ENCODE results near the gene USP11.

Gene USP11

DNA sequence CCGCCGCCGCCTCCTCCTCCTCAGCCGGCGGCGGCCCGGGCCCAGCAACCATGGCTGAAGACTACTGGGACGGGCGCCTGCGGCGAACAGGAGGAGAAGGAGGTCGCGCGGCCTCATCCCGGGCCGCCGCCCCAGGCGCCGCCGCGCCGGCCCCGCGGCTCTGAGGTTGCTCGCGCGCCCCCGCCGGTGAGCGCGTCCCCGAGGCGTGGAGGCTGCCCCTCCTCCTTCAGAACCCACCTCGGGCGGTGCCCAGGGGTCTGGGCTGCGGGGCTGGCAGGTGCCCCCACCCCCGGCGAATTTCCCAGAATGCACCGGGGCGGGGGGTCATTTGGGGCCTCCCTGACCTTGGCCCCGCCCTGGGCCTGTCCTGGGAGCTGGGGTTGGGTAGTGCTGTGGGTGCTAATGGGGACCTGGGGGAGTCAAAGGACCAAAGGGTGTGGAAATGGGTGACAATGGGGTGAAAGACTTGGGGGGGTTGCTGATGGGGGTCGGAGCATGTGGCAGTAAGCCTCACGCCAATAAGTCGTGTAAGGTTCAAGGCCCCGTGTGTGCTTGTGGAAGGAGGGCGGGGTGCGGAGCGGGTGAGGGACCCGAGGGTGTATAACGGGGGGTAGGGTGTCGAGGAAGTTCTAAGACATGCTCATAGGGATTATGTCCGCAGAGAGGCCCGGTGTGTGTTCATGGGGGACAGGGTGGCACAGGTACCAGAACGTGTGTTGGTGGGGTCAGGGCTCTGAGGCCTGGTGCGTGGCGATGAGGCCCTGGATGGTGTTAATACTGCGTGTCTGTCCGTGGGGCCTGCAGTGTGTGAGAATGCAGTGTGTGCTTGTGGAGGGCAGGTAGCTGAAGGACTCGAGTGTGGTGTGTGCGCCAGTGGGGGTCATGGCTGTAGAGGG is 13.6 kb upstream of the USP11 start:
- POLR2A ChIA-PET: interaction anchor here (0.6 to 3.6 kb wide), 5 partner anchors 9 to 151 kb away, joined by 3 to 19 read pairs (median 3); partner anchors contain the start of gene USP11
- peak; percentile 49 for DNase-seq (ENCODE audit: extremely low spot score)
- TF ChIP-seq FOXM1 (IDR thresholded peaks at IDR 0.05; ENCODE audit: borderline replicate concordance) (no peak), FOXK2 (IDR thresholded peaks at IDR 0.05) (no peak), HDGF (IDR thresholded peaks at IDR 0.05; ENCODE audit: borderline replicate concordance) (no peak), SUZ12 (IDR thresholded peaks at IDR 0.05) (no peak), ZNF384 (IDR thresholded peaks at IDR 0.05) (no peak), LEF1 (IDR thresholded peaks at IDR 0.05; ENCODE audit: borderline replicate concordance) (peak; percentile 68; the same call in 1 of the 2 replicates), ELF4 (IDR thresholded peaks at IDR 0.05) (no peak), NFRKB (IDR thresholded peaks at IDR 0.05) (no peak)
- TF ChIP-seq, protein P1, sequence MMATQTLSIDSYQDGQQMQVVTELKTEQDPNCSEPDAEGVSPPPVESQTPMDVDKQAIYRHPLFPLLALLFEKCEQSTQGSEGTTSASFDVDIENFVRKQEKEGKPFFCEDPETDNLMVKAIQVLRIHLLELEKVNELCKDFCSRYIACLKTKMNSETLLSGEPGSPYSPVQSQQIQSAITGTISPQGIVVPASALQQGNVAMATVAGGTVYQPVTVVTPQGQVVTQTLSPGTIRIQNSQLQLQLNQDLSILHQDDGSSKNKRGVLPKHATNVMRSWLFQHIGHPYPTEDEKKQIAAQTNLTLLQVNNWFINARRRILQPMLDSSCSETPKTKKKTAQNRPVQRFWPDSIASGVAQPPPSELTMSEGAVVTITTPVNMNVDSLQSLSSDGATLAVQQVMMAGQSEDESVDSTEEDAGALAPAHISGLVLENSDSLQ (IDR thresholded peaks at IDR 0.05): no peak
- CTCF ChIA-PET: interaction anchor here (1.0 kb wide), 1 partner anchor 305 kb away, joined by 3 read pairs; no protein-coding TSS in a partner anchor

GRCh38 chrX:47221756-47222155 is 11.1 kb upstream of the USP11 start:
- ChIA-PET POLR2A (interaction anchor here (3.6 kb wide), 1 partner anchor 11 kb away, joined by 19 read pairs; the partner anchor contains the start of gene USP11), CTCF (no interaction called here)

DNA sequence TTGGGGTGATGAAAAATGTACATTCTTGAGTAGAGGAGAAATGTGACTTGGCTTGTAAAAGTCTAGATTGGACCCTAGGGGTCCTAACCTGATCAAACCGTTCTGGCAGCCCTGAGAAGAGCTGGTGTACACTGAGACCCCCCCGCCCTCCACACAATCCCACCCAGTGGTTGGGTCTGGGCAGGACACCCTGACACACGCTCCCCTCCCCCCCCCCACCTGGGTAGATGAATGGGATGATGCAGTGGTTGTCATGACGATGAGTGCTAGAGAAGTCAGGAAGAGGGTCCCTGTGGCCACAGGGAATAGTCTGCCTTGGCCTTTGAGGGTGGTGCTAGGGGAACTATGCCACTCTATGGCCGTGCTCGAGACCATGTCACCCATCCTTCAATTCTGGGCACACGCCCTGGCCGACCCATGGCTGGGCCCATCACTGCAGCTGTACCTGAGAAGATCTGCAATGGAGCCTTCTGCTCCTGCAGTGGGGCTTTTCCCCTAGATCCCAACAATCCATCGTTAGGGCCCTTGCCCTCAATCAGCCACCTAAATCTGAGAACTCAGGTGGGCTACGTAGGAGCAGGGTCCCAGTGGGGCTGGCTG is 10.0 kb upstream of the USP11 start:
- POLR2A ChIA-PET: no interaction called here
- no peak for DNase-seq (ENCODE audit: extremely low spot score)
- no peak for TF ChIP-seq SP1 (IDR thresholded peaks at IDR 0.05)
- no peak for TF ChIP-seq L3MBTL2 (conservative IDR thresholded peaks at IDR 0.05)
- TF ChIP-seq ZNF384 (IDR thresholded peaks at IDR 0.05): no peak
- no peak for TF ChIP-seq ELF4 (IDR thresholded peaks at IDR 0.05)
- TF ChIP-seq FOXM1 (IDR thresholded peaks at IDR 0.05; ENCODE audit: borderline replicate concordance): no peak
- no peak for TF ChIP-seq NFRKB (IDR thresholded peaks at IDR 0.05)
- no peak for TF ChIP-seq TARDBP (IDR thresholded peaks at IDR 0.05)
- no peak for TF ChIP-seq HDGF (IDR thresholded peaks at IDR 0.05; ENCODE audit: borderline replicate concordance)
- no peak for TF ChIP-seq CTBP1 (IDR thresholded peaks at IDR 0.05; ENCODE audit: borderline replicate concordance)
- no peak for TF ChIP-seq FOXK2 (IDR thresholded peaks at IDR 0.05)
- no peak for TF ChIP-seq BHLHE40 (IDR thresholded peaks at IDR 0.05; ENCODE audit: borderline replicate concordance)
- TF ChIP-seq, protein P1 (IDR thresholded peaks at IDR 0.05): no peak
- TF ChIP-seq SUZ12 (IDR thresholded peaks at IDR 0.05): no peak
- no peak for TF ChIP-seq FOXA1 (IDR thresholded peaks at IDR 0.05)
- TF ChIP-seq ARNT (IDR thresholded peaks at IDR 0.05): no peak
- CTCF ChIA-PET: no interaction called here

More at GRCh38 chrX:47221756-47222155, 11.1 kb upstream of the USP11 start:
- no peak for DNase-seq (ENCODE audit: extremely low spot score)
- no peak for TF ChIP-seq LEF1 (IDR thresholded peaks at IDR 0.05; ENCODE audit: borderline replicate concordance)
- no peak for TF ChIP-seq BHLHE40 (IDR thresholded peaks at IDR 0.05; ENCODE audit: borderline replicate concordance)
- no peak for TF ChIP-seq CTBP1 (IDR thresholded peaks at IDR 0.05; ENCODE audit: borderline replicate concordance)
- TF ChIP-seq ELF4 (IDR thresholded peaks at IDR 0.05): no peak
- no peak for TF ChIP-seq ARNT (IDR thresholded peaks at IDR 0.05)
- no peak for TF ChIP-seq SP1 (IDR thresholded peaks at IDR 0.05)
- no peak for TF ChIP-seq NFRKB (IDR thresholded peaks at IDR 0.05)
- TF ChIP-seq L3MBTL2 (conservative IDR thresholded peaks at IDR 0.05): no peak
- no peak for TF ChIP-seq SUZ12 (IDR thresholded peaks at IDR 0.05)
- TF ChIP-seq, protein P1 (IDR thresholded peaks at IDR 0.05): no peak
- no peak for TF ChIP-seq HDGF (IDR thresholded peaks at IDR 0.05; ENCODE audit: borderline replicate concordance)
- TF ChIP-seq FOXK2 (IDR thresholded peaks at IDR 0.05): no peak
- TF ChIP-seq TARDBP (IDR thresholded peaks at IDR 0.05): no peak
- TF ChIP-seq FOXM1 (IDR thresholded peaks at IDR 0.05; ENCODE audit: borderline replicate concordance): no peak
- TF ChIP-seq ZNF384 (IDR thresholded peaks at IDR 0.05): no peak
- TF ChIP-seq FOXA1 (IDR thresholded peaks at IDR 0.05): no peak

DNA sequence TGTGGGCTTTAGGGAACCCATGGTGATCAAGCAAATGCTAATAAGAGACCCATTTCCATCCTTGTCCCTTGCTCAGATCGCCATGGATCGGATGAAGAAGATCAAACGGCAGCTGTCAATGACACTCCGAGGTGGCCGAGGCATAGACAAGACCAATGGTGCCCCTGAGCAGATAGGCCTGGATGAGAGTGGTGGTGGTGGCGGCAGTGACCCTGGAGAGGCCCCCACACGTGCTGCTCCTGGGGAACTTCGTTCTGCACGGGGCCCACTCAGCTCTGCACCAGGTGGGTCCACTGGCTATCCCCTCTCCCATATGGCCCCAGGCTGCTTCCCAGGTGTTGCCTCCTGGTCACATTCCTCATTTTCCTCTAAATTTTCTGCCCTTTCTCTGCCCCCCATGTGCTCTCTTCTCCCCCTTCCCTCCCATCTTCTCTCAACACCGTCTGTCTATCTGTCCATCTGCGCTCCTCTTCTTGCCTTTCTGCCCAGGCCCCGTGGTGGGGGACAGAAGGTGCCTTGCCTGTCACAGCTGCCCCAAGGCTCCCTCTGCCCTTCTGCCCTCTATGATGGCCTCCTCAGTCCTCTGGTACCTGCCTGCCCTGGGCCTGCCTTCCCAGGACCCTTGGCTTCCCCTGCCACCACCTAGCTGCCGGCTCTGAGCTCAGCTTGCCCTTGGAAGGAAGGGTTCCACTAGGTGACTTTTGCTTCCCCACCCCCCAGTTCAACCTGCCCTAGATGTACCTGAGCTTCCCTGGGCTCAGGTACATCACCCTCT is 9.1 kb upstream of the USP11 start:
- TF ChIP-seq ARNT (IDR thresholded peaks at IDR 0.05) (no peak), FOXK2 (IDR thresholded peaks at IDR 0.05) (no peak), ZNF384 (IDR thresholded peaks at IDR 0.05) (no peak), L3MBTL2 (conservative IDR thresholded peaks at IDR 0.05) (no peak)
- CTCF ChIA-PET: no interaction called here
- POLR2A ChIA-PET: interaction anchor here (1.3 kb wide), 1 partner anchor 14 kb away, joined by 3 read pairs; no protein-coding TSS in a partner anchor
- DNase-seq (ENCODE audit: extremely low spot score): no peak

DNA sequence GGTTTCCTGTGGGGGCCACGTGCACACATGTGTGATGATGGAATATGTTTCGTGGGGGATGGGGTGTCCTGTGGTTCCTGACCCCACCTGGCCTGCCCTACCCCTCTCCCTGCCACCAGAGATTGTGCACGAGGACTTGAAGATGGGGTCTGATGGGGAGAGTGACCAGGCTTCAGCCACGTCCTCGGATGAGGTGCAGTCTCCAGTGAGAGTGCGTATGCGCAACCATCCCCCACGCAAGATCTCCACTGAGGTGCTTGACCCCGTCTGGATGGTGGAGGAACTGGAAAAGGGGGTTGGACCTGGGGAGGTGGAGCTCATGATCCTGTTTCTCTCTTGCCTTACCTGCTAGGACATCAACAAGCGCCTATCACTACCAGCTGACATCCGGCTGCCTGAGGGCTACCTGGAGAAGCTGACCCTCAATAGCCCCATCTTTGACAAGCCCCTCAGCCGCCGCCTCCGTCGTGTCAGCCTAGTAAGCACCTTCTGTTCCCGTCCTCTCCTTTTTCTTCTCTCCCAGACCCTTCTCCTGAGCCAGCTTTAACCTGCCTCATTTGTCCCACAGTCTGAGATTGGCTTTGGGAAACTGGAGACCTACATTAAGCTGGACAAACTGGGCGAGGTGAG is 8.4 kb upstream of the USP11 start:
- no peak for DNase-seq (ENCODE audit: extremely low spot score)
- CTCF ChIA-PET: no interaction called here
- POLR2A ChIA-PET: interaction anchor here (1.3 kb wide), 1 partner anchor 13 kb away, joined by 3 read pairs; no protein-coding TSS in a partner anchor
- TF ChIP-seq ARNT (IDR thresholded peaks at IDR 0.05): no peak
